Measurements from ENCODE around the gene MED9.

DNA sequence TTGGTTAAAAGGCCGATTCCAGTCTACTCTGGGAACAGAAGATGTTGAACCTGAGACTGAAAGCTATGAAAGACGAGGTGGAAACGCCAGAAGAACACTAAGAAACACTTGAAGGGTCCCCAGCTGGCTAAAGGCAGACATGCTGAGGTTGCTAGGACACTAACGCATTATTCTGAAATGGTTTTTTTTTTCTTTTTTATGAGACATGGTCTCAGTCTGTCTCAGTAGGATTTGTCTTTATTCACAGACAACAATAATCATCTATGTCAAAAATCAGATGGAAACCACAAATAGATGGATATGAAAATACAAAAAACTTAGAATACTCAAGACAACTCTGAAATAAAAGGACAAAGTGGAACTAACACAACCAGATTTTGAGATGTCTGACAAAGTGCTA, 54.4 kb downstream of the MED9 start:
- TF ChIP-seq, protein P1, sequence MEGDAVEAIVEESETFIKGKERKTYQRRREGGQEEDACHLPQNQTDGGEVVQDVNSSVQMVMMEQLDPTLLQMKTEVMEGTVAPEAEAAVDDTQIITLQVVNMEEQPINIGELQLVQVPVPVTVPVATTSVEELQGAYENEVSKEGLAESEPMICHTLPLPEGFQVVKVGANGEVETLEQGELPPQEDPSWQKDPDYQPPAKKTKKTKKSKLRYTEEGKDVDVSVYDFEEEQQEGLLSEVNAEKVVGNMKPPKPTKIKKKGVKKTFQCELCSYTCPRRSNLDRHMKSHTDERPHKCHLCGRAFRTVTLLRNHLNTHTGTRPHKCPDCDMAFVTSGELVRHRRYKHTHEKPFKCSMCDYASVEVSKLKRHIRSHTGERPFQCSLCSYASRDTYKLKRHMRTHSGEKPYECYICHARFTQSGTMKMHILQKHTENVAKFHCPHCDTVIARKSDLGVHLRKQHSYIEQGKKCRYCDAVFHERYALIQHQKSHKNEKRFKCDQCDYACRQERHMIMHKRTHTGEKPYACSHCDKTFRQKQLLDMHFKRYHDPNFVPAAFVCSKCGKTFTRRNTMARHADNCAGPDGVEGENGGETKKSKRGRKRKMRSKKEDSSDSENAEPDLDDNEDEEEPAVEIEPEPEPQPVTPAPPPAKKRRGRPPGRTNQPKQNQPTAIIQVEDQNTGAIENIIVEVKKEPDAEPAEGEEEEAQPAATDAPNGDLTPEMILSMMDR (conservative IDR thresholded peaks at IDR 0.05; ENCODE audit: low read depth, low read length) = no peak
- no peak for TF ChIP-seq EZH2 (IDR thresholded peaks at IDR 0.05; ENCODE audit: low read length, unreplicated experiment)

All from PC-3 (cell line).